HCT116 (cell line): Measurements from ENCODE around the gene PGM3. TPM values are rescaled to one million over a fixed set of nuclear protein-coding genes. Genes with fewer than 3 reads are reported as not detected.

Experiments used
- ATAC-seq: fragments of 200-7000 bp; cut with Tn5 transposase; 2 replicates; pipeline ENCODE4 v1.9.1; 2020; ENCODE audit warnings: mild to moderate bottlenecking, moderate library complexity
- BruUV-seq: library from RNA; stranded (reverse); fragments of 400-500 nt; replicated peaks from 2 replicates; lab custom pipeline; 2021; lab: Mats Ljungman, UMichigan
- CTCF ChIA-PET: fragments of 300-600 bp; sonication (Branson Sonifier 250); formaldehyde crosslinking; loops from one replicate; lab custom pipeline; 2021; ENCODE audit warnings: antibody characterized with exemption; lab: Charles Lee
- POLR2A ChIA-PET: fragments of 300-600, 350-600 bp; sonication (Branson Sonifier 250); formaldehyde crosslinking; loops from one replicate; lab custom pipeline; 2021; ENCODE audit warnings: antibody characterized with exemption; lab: Charles Lee
- RAD21 ChIA-PET, 2 experiments: fragments of 300-600 bp; sonication (Branson Sonifier 250); formaldehyde crosslinking; loops; one replicate each; lab custom pipeline; 2023; ENCODE audit warnings: low total read pairs in 2 of 2; ENCODE audit not compliant: uncharacterized antibody in 2 of 2, unreplicated experiment in 2 of 2, low non-redundant PET in 1 of 2; lab: Charles Lee
- DNase-seq: peaks from one replicate; pipeline ENCODE4 v3.0.0-alpha.2; 2010; ENCODE audit warnings: low read depth, low spot score
- H2AFZ ChIP-seq: fragments of 200-600 bp; shearing (Covaris generic), sonication (generic); 2 replicates; pipeline ENCODE4 v1.6.1; 2017; ENCODE audit warnings: low read depth, mixed run types, mixed read lengths, antibody characterized with exemption, low read length; ENCODE audit not compliant: poor library complexity, severe bottlenecking
- H3K27ac ChIP-seq: 2 replicates; pipeline ENCODE4 v1.5.1; 2012; ENCODE audit warnings: low read depth, low read length
- H3K27me3 ChIP-seq: fragments of 200-600 bp; sonication (generic); 2 replicates; pipeline ENCODE4 v1.6.1; 2016; ENCODE audit warnings: mixed run types, low read length, mixed read lengths; ENCODE audit not compliant: insufficient read depth
- H3K36me3 ChIP-seq, 2 experiments: fragments of 200-500 bp in 1 of 2; fragments of 200-600 bp in 1 of 2; sonication (Bioruptor generic) in 1 of 2; sonication (generic) in 1 of 2; 2 replicates each; pipeline versions ENCODE4 v1.5.1 to v1.6.1; 2014 to 2016; ENCODE audit warnings: low read length in 2 of 2, inconsistent platforms in 1 of 2, mixed read lengths in 1 of 2, mixed run types in 1 of 2; ENCODE audit not compliant: insufficient read depth in 2 of 2, control insufficient read depth in 1 of 2
- H3K4me1 ChIP-seq, 2 experiments: fragments of 200-600 bp in 1 of 2; sonication (generic) in 1 of 2; 2 replicates each; pipeline versions ENCODE4 v1.5.1 to v1.6.1; 2012 to 2017; ENCODE audit warnings: low read length in 2 of 2, inconsistent platforms in 1 of 2, mild to moderate bottlenecking in 1 of 2, mixed read lengths in 1 of 2, mixed run types in 1 of 2, moderate library complexity in 1 of 2; ENCODE audit not compliant: insufficient read depth in 2 of 2, control insufficient read depth in 1 of 2
- H3K4me2 ChIP-seq: fragments of 200-600 bp; sonication (generic); 2 replicates; pipeline ENCODE4 v1.6.1; 2017; ENCODE audit warnings: mixed run types, low read length, mixed read lengths
- H3K4me3 ChIP-seq, 2 experiments: fragments of 200-600 bp in 1 of 2; sonication (generic) in 1 of 2; replicated peaks in 1 of 2; 2 replicates each; pipeline ENCODE4 v1.5.1; 2011 to 2016; ENCODE audit warnings: low read length in 2 of 2, control low read depth in 1 of 2, low read depth in 1 of 2, mild to moderate bottlenecking in 1 of 2, mixed read lengths in 1 of 2, mixed run types in 1 of 2
- H3K79me2 ChIP-seq: fragments of 200-600 bp; sonication (generic); 2 replicates; pipeline ENCODE4 v1.6.1; 2017; ENCODE audit warnings: mild to moderate bottlenecking, mixed run types, low read length, moderate library complexity, mixed read lengths; ENCODE audit not compliant: insufficient read depth
- H3K9ac ChIP-seq: fragments of 200-600 bp; sonication (generic); 2 replicates; pipeline ENCODE4 v1.6.1; 2016; ENCODE audit warnings: low read length, mixed read lengths
- H3K9me2 ChIP-seq: fragments of 200-600 bp; sonication (generic), shearing (Covaris generic); 2 replicates; pipeline ENCODE4 v1.6.1; 2017; ENCODE audit warnings: mixed run types, mild to moderate bottlenecking, moderate library complexity; ENCODE audit not compliant: insufficient read depth
- H3K9me3 ChIP-seq, 2 experiments: fragments of 200-500 bp in 1 of 2; fragments of 200-600 bp in 1 of 2; sonication (Bioruptor generic) in 1 of 2; sonication (generic) in 1 of 2; 2 replicates each; pipeline ENCODE4 v1.6.1; 2014 to 2017; ENCODE audit warnings: low read length in 2 of 2, mixed read lengths in 2 of 2, inconsistent platforms in 1 of 2, low read depth in 1 of 2, mild to moderate bottlenecking in 1 of 2, mixed run types in 1 of 2, moderate library complexity in 1 of 2; ENCODE audit not compliant: control insufficient read depth in 1 of 2, insufficient read depth in 1 of 2
- H4K20me1 ChIP-seq: fragments of 200-600 bp; sonication (generic), shearing (Covaris generic); 2 replicates; pipeline ENCODE4 v1.6.1; 2017; ENCODE audit warnings: mixed run types, mild to moderate bottlenecking, moderate library complexity; ENCODE audit not compliant: insufficient read depth
- MAX ChIP-seq: IDR thresholded peaks from 2 replicates; pipeline ENCODE4 v1.6.1; 2012
- POLR2AphosphoS5 ChIP-seq: IDR thresholded peaks from 2 replicates; pipeline ENCODE4 v1.6.1; 2011; ENCODE audit warnings: mild to moderate bottlenecking, low read depth, low read length, moderate library complexity
- SIN3A ChIP-seq: IDR thresholded peaks from 2 replicates; pipeline ENCODE4 v1.6.1; 2012; ENCODE audit warnings: low read depth
- TCF7L2 ChIP-seq: IDR thresholded peaks from 2 replicates; pipeline ENCODE4 v1.7.0; 2011; ENCODE audit warnings: borderline replicate concordance, inconsistent platforms; ENCODE audit not compliant: insufficient read depth, insufficient read length; ENCODE audit errors: extremely low read depth
- YY1 ChIP-seq: IDR thresholded peaks from 2 replicates; pipeline ENCODE4 v1.6.1; 2011; ENCODE audit warnings: low read length, low read depth, moderate library complexity, mild to moderate bottlenecking; ENCODE audit not compliant: insufficient replicate concordance; ENCODE audit errors: extremely low read depth
- intact Hi-C: fragments of 100-400 bp; cut with micrococcal nuclease; formaldehyde crosslinking; loops from 2 replicates; pipeline ENCODE4 v1.10.0; 2022
- total RNA-seq: library from RNA; stranded (reverse); gene quantifications from one replicate; pipeline ENCODE4 v1.2.1, GENCODE V29; 2021; ENCODE audit not compliant: unreplicated experiment
- TF ChIP-seq, protein P1 (sequence below): IDR thresholded peaks from 2 replicates; pipeline ENCODE4 v1.6.1; 2012; ENCODE audit warnings: low read depth
- TF ChIP-seq, protein P2 (sequence below): IDR thresholded peaks from 2 replicates; pipeline ENCODE4 v1.6.1; 2011; ENCODE audit warnings: mild to moderate bottlenecking, low read length, moderate library complexity; ENCODE audit not compliant: insufficient replicate concordance; ENCODE audit errors: extremely low read depth

PGM3 gene
- total RNA-seq, 1 experiment from 2014 or later = 63.5 TPM

DNA sequence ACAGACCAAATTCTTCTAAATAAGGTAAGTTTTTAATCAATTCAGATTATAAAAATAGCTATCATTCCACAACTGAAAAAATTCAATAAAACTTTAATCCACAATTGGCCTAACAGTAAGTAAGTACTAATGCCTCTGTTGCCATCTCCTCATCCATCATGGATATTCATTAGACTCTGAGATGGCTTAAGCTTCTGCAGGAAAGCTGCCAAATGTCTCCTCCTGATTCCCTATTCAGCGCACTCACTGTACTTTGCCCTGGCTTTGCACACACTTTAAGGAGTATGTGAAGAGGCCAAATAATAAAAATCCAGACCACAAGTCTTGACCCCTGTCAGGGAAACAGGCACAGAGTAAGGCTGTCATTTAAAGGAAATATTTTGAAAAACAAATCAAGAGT lies 23.6 kb downstream of the PGM3 start:
- POLR2A ChIA-PET = no interaction called here
- no peak overlapping the region for H3K4me2 ChIP-seq
- no peaks in the 10 kb centered on the region for H3K9me3 ChIP-seq
- TF ChIP-seq, protein P1, sequence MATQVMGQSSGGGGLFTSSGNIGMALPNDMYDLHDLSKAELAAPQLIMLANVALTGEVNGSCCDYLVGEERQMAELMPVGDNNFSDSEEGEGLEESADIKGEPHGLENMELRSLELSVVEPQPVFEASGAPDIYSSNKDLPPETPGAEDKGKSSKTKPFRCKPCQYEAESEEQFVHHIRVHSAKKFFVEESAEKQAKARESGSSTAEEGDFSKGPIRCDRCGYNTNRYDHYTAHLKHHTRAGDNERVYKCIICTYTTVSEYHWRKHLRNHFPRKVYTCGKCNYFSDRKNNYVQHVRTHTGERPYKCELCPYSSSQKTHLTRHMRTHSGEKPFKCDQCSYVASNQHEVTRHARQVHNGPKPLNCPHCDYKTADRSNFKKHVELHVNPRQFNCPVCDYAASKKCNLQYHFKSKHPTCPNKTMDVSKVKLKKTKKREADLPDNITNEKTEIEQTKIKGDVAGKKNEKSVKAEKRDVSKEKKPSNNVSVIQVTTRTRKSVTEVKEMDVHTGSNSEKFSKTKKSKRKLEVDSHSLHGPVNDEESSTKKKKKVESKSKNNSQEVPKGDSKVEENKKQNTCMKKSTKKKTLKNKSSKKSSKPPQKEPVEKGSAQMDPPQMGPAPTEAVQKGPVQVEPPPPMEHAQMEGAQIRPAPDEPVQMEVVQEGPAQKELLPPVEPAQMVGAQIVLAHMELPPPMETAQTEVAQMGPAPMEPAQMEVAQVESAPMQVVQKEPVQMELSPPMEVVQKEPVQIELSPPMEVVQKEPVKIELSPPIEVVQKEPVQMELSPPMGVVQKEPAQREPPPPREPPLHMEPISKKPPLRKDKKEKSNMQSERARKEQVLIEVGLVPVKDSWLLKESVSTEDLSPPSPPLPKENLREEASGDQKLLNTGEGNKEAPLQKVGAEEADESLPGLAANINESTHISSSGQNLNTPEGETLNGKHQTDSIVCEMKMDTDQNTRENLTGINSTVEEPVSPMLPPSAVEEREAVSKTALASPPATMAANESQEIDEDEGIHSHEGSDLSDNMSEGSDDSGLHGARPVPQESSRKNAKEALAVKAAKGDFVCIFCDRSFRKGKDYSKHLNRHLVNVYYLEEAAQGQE = no peak
- TF ChIP-seq POLR2AphosphoS5 = no peak
- TF ChIP-seq TCF7L2 = no peak
- TF ChIP-seq, protein P2, sequence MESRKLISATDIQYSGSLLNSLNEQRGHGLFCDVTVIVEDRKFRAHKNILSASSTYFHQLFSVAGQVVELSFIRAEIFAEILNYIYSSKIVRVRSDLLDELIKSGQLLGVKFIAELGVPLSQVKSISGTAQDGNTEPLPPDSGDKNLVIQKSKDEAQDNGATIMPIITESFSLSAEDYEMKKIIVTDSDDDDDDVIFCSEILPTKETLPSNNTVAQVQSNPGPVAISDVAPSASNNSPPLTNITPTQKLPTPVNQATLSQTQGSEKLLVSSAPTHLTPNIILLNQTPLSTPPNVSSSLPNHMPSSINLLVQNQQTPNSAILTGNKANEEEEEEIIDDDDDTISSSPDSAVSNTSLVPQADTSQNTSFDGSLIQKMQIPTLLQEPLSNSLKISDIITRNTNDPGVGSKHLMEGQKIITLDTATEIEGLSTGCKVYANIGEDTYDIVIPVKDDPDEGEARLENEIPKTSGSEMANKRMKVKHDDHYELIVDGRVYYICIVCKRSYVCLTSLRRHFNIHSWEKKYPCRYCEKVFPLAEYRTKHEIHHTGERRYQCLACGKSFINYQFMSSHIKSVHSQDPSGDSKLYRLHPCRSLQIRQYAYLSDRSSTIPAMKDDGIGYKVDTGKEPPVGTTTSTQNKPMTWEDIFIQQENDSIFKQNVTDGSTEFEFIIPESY = no peak
- no peak for TF ChIP-seq YY1
- TF ChIP-seq SIN3A = no peak
- no peak for TF ChIP-seq MAX
- TF ChIP-seq, all 23 proteins: peak for 0
- intact Hi-C loops = no loop called here
- no peak overlapping the region for H3K4me3 ChIP-seq
- ATAC-seq = no peak
- no peaks in the 10 kb centered on the region for H3K9me2 ChIP-seq
- peaks cover 39 to 57% of the 10 kb centered on the region in 2 experiments for H3K36me3 ChIP-seq
- H3K27me3 ChIP-seq = no peaks in the 10 kb centered on the region
- no peaks in the 10 kb centered on the region for H3K79me2 ChIP-seq
- H3K4me1 ChIP-seq = no peaks in the 10 kb centered on the region
- ChIA-PET RAD21 (no interaction called here), CTCF (no interaction called here)
- H3K9ac ChIP-seq = no peak overlapping the region
- BruUV-seq = no TSS peak
- no peaks in the 10 kb centered on the region for H4K20me1 ChIP-seq
- no peak overlapping the region for H3K27ac ChIP-seq
- DNase-seq = no peak
- no peak overlapping the region for H2AFZ ChIP-seq
